NT2/D1 (cell line): ENCODE data around the gene RPS5.
"Not testable (repeated sequence)": the region's sequence is repeated elsewhere in the genome, so short reads cannot be mapped to it uniquely, and the experiment has no call there.

ENCODE experiments used
- DNase-seq: peaks from one replicate; pipeline ENCODE4 v3.0.0-alpha.2; 2011; ENCODE audit warnings: low read depth, low spot score
- H3K27me3 ChIP-seq: 2 replicates; pipeline ENCODE4 v1.6.0; 2011; ENCODE audit warnings: mild to moderate bottlenecking; ENCODE audit not compliant: insufficient read length, insufficient read depth
- H3K36me3 ChIP-seq: 2 replicates; pipeline ENCODE4 v1.6.1; 2011; ENCODE audit warnings: mild to moderate bottlenecking, low read length, mixed read lengths; ENCODE audit not compliant: insufficient read depth, insufficient read length
- H3K4me1 ChIP-seq: 2 replicates; pipeline ENCODE4 v1.5.1; 2011; ENCODE audit not compliant: insufficient read depth, insufficient read length
- H3K4me3 ChIP-seq: 2 replicates; pipeline ENCODE4 v1.5.1; 2011; ENCODE audit warnings: low read depth; ENCODE audit not compliant: insufficient read length
- H3K9ac ChIP-seq: 2 replicates; pipeline ENCODE4 v1.6.0; 2011; ENCODE audit warnings: low read depth; ENCODE audit not compliant: insufficient read length
- H3K9me3 ChIP-seq: 2 replicates; pipeline ENCODE4 v1.5.1; 2011; ENCODE audit warnings: mild to moderate bottlenecking, low read length; ENCODE audit not compliant: insufficient read depth
- SUZ12 ChIP-seq: IDR thresholded peaks from 2 replicates; pipeline ENCODE4 v1.6.1; 2011; ENCODE audit not compliant: insufficient read length, insufficient read depth; ENCODE audit errors: extremely low read depth
- YY1 ChIP-seq: IDR thresholded peaks from 2 replicates; pipeline ENCODE4 v1.6.1; 2011; ENCODE audit not compliant: insufficient read length, insufficient read depth
- ZNF274 ChIP-seq: IDR thresholded peaks from 2 replicates; pipeline ENCODE4 v1.6.1; 2011; ENCODE audit warnings: mild to moderate bottlenecking, low read depth, low read length

Gene RPS5

GRCh38 chr19:58374200-58374599 is 12.9 kb upstream of the RPS5 start:
- H3K4me1 ChIP-seq = peaks cover 5% of the 10 kb centered on the region
- no peaks in the 10 kb centered on the region for H3K36me3 ChIP-seq
- TF ChIP-seq SUZ12 (no peak), YY1 (no peak), ZNF274 (no peak)
- H3K9me3 ChIP-seq = no peaks in the 10 kb centered on the region
- no peak for DNase-seq
- no peak overlapping the region for H3K4me3 ChIP-seq
- H3K9ac ChIP-seq = no peak overlapping the region
- H3K27me3 ChIP-seq = no peaks in the 10 kb centered on the region

- H3K9me3 ChIP-seq, H3K4me3 ChIP-seq, DNase-seq, H3K9ac ChIP-seq, H3K4me1 ChIP-seq, H3K36me3 ChIP-seq, H3K27me3 ChIP-seq: not testable (repeated sequence)
These were observed 10.3 kb upstream of the RPS5 start for GRCh38 chr19:58376724-58377123.

DNA sequence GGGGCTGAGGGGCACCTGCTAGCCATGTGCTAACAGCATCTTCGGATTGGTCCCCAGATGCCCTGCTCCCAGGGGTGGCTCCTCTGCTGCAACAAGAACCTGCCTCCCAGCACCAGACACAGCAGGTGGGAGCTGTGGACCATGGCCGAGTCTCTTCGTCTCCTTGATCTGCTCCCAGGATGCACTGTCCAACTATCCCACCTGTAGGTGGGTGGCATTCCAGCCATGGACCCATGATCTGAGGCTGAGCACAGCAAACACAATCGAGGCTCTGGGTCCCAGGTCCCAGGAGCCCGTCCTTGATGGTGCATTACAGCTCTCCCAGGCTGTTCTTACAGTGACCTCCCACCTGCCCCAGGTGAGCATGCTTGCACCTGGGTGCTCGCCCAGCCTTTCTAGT is 7.8 kb upstream of the RPS5 start:
- DNase-seq = no peak
- no peak overlapping the region for H3K9ac ChIP-seq
- TF ChIP-seq ZNF274 (no peak), YY1 (no peak), SUZ12 (no peak)
- no peak overlapping the region for H3K4me3 ChIP-seq
- H3K36me3 ChIP-seq = no peaks in the 10 kb centered on the region
- no peaks in the 10 kb centered on the region for H3K9me3 ChIP-seq
- no peaks in the 10 kb centered on the region for H3K27me3 ChIP-seq
- peaks cover 4% of the 10 kb centered on the region for H3K4me1 ChIP-seq

DNA sequence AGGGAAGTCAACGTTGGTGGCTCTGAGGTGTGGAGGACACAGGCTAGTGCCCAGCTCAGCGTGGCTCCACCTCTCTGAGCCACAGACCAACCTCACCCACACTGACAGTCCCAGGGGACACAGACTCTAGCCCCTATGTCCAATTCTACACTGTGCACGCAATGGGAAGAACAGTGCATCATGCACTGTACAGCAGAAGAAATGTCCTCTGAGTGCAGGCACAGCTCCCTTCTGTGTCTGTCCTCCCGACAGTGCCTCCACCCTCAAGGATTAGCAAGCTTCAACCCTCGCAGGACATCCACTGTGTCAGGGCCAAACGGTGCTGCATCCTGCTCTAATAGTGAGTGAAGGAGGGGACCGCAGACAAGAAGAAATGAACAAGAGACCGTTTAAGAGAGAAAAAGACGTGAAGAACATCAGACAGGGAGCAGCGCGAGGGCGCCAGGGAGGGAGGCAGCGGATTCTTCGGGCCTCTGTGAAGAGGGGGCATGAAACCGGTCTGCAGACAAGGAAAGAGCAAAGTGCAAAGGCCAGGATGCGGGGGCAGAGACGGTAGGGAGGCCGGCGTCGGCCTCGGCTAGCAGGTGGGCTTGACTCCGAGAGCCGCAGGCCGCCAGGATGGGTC is 6.9 kb upstream of the RPS5 start:
- no peaks in the 10 kb centered on the region for H3K9me3 ChIP-seq
- peaks cover 6% of the 10 kb centered on the region for H3K4me1 ChIP-seq
- no peaks in the 10 kb centered on the region for H3K27me3 ChIP-seq
- no peaks in the 10 kb centered on the region for H3K36me3 ChIP-seq
- DNase-seq = no peak
- peak overlapping the region; percentile 72 for H3K4me3 ChIP-seq
- TF ChIP-seq YY1 (no peak), SUZ12 (no peak), ZNF274 (no peak)
- H3K9ac ChIP-seq = peak overlapping the region; percentile 94

DNA sequence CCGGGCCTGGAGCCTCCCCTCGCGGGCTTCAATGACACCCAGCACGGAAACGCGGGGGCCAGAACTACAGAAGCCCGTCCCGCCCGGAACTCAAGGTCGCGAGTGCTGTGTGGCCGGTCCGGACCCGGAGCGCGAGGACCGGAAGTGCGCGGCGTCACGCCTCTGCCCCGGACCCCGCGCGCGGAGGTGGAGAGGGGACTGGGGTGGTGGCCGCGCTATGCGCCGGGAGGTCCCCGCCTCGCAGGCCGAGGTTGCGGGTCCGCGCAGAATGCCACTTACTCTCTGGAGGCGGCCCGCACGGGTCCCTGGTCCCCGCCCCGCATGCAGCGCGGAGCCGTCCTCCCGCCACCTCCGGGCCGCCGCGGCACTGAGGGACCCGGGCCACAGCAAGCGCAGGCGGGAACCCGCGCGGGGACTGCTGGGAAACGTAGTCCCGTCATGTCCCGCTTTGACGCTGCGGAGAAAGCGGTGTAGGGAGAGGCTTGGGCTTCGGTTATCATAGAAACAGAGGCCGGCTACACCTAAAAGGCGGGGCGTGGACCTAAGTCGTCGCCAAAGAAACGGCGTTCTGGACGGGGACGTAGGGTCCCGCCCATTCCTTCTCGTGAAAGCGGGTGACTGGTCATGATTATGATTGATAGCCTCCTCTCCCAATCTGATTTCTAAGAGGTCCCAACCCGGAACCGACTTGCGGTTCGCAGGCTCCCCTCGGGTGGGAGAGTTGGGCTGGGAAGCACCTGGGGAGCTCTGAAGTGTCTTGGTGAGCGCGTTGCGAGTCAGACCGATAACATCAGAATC is 6.2 kb upstream of the RPS5 start, which contains the start of gene ZNF837:
ZNF837 (minus strand) TSS at position 369 of the 798 bp plus-strand sequence. CDS start 11,698 bp downstream, outside the sequence.
- no peak for TF ChIP-seq ZNF274
- peak; percentile 99 for DNase-seq
- Histone ChIP-seq H3K4me1 (peaks cover 9% of the 10 kb centered on the region), H3K36me3 (no peaks in the 10 kb centered on the region), H3K9me3 (no peaks in the 10 kb centered on the region), H3K9ac (peak within 1 kb of the TSS; percentile 94), H3K27me3 (no peaks in the 10 kb centered on the region), H3K4me3 (peak within 1 kb of the TSS; percentile 72)

- TF ChIP-seq SUZ12 (no peak), ZNF274 (no peak), YY1 (no peak)
- no peaks in the 10 kb centered on the region for H3K36me3 ChIP-seq
- peak overlapping the region; percentile 58 for H3K4me3 ChIP-seq
- H3K9me3 ChIP-seq = no peaks in the 10 kb centered on the region
- peaks cover 10% of the 10 kb centered on the region for H3K4me1 ChIP-seq
- H3K27me3 ChIP-seq = no peaks in the 10 kb centered on the region
- DNase-seq = no peak
- H3K9ac ChIP-seq = peak overlapping the region; percentile 64
These were observed 5.4 kb upstream of the RPS5 start for GRCh38 chr19:58381460-58382212.

DNA sequence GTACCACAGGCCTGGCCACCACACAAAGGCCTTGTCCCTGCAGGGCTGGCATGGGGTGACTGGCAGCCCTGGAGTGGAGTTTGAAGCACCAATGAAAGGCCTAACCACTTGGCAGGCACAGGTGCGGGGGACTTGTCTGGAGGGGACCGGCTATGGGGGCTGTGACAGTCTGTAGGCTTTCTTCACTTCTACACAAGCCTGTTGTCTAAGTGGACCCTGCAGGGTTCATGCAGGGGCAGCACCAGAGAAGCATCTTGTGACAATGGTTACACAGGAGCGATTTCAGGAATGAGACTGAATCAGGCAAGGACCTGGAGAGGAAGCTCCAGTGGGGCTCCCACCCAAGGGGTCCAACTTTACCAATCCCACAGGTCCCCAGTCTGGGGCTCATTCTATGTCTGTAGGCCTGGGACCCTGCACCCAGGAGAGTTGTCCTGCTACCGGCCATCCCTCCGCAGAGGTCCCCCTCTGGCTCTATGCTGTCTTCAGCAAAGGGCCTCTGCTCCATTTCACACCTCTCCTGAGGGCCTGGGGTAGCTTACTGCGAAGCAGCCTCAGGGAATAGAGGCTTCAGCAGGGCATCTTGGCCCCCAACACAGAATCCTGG is 4.0 kb upstream of the RPS5 start:
- no peak for TF ChIP-seq SUZ12
- no peak for TF ChIP-seq ZNF274
- TF ChIP-seq YY1 = no peak
- H3K4me3 ChIP-seq = no peak overlapping the region
- H3K36me3 ChIP-seq = peaks cover 8% of the 10 kb centered on the region
- no peak for DNase-seq
- H3K27me3 ChIP-seq = no peaks in the 10 kb centered on the region
- H3K9ac ChIP-seq = peak overlapping the region; percentile 4
- H3K9me3 ChIP-seq = no peaks in the 10 kb centered on the region
- H3K4me1 ChIP-seq = peaks cover 10% of the 10 kb centered on the region
